ENCODE results near the gene VAV1.
"Not testable (repeated sequence)": the region's sequence is repeated elsewhere in the genome, so short reads cannot be mapped to it uniquely, and the experiment has no call there.

Gene VAV1

GRCh38 chr19:6737284-6737872 is 35.1 kb upstream of the VAV1 start, which contains the start of gene GPR108:
Gene GPR108, minus strand, starts transcription at chr19:6737580. Its CDS starts 4 bp downstream, at chr19:6737576.
- peak; percentile 100 for DNase-seq

GRCh38 chr19:6737873-6738786 is 34.4 kb upstream of the VAV1 start:
- peak; percentile 84 for DNase-seq

GRCh38 chr19:6738787-6739389 is 33.6 kb upstream of the VAV1 start:
- no peak for DNase-seq

- peak; percentile 91 for DNase-seq
Observed at GRCh38 chr19:6739390-6739882, 33.1 kb upstream of the VAV1 start, which contains the start of gene TRIP10. Gene TRIP10, plus strand, starts transcription at chr19:6739680. Its CDS starts 82 bp downstream, at chr19:6739762.

- DNase-seq, result no peak
Observed at GRCh38 chr19:6739883-6740588, 32.5 kb upstream of the VAV1 start.

- peak; percentile 88 for DNase-seq
Observed at GRCh38 chr19:6740589-6741343, 31.7 kb upstream of the VAV1 start.

- no peak for DNase-seq
Observed at GRCh38 chr19:6743066-6743465, 29.4 kb upstream of the VAV1 start.

GRCh38 chr19:6743714-6744380 is 28.7 kb upstream of the VAV1 start:
- no peak for DNase-seq

GRCh38 chr19:6744381-6745301 is 27.9 kb upstream of the VAV1 start:
- peak; percentile 91 for DNase-seq

- DNase-seq, result no peak
Observed at GRCh38 chr19:6745965-6746364, 26.5 kb upstream of the VAV1 start.

GRCh38 chr19:6748543-6748942 is 24.0 kb upstream of the VAV1 start:
- not testable (repeated sequence) for DNase-seq

GRCh38 chr19:6750062-6750461 is 22.4 kb upstream of the VAV1 start:
- DNase-seq, result peak; percentile 72

- no peak for DNase-seq
Observed at GRCh38 chr19:6751189-6751588, 21.3 kb upstream of the VAV1 start.

- no peak for DNase-seq
Observed at GRCh38 chr19:6752256-6753177, 20.0 kb upstream of the VAV1 start.

- DNase-seq, result peak; percentile 65
Observed at GRCh38 chr19:6753178-6754031, 19.1 kb upstream of the VAV1 start.

- DNase-seq, result no peak
Observed at GRCh38 chr19:6754136-6754535, 18.4 kb upstream of the VAV1 start.

GRCh38 chr19:6754653-6755463 is 17.6 kb upstream of the VAV1 start:
- no peak for DNase-seq

Data from right hindlimb (tissue), 1 donor.